Esophagus muscularis mucosa (tissue), 4 donors: ENCODE measurements around the gene DNAH7. TPM values are rescaled to one million over a fixed set of nuclear protein-coding genes. Genes with fewer than 3 reads are reported as not detected.

ENCODE experiments used
- DNase-seq: peaks from one replicate; pipeline ENCODE4 v3.0.0-alpha.2; 2017; ENCODE audit errors: extremely low spot score
- H3K27ac ChIP-seq, 4 donors: fragments of 200-600 bp; sonication (generic); replicated peaks in 1 of 4; 1 replicate in 3 of 4; 2 replicates in 1 of 4; pipeline ENCODE4 v1.5.1; 2016 to 2019; ENCODE audit warnings: mild to moderate bottlenecking in 1 of 4
- H3K27me3 ChIP-seq, 4 donors: fragments of 200-600 bp; sonication (generic); one replicate each; pipeline versions ENCODE4 v1.5.1 to v1.6.0; 2016 to 2019
- H3K36me3 ChIP-seq, 4 donors: fragments of 200-600 bp; sonication (generic); one replicate each; pipeline ENCODE4 v1.5.1; 2016 to 2019
- H3K4me1 ChIP-seq, 4 donors: fragments of 200-600 bp; sonication (generic); one replicate each; pipeline ENCODE4 v1.5.1; 2016 to 2019
- H3K4me3 ChIP-seq, 4 donors: fragments of 200-600 bp; sonication (generic); 1 replicate in 2 of 4; 2 replicates in 2 of 4; pipeline ENCODE4 v1.5.1; 2016 to 2019; ENCODE audit warnings: mild to moderate bottlenecking in 4 of 4, moderate library complexity in 1 of 4
- H3K9me3 ChIP-seq, 4 donors: fragments of 200-600 bp; sonication (generic); 1 replicate in 3 of 4; 2 replicates in 1 of 4; pipeline ENCODE4 v1.5.1; 2016 to 2019
- EP300 ChIP-seq: sonication (generic); formaldehyde crosslinking; IDR thresholded peaks from one replicate; pipeline ENCODE4 v1.6.1; 2017; ENCODE audit warnings: antibody characterized with exemption
- POLR2A ChIP-seq: fragments of 450-650 bp; IDR thresholded peaks from one replicate; pipeline ENCODE4 v1.6.1; 2017; ENCODE audit warnings: antibody characterized with exemption, moderate library complexity, mild to moderate bottlenecking, low read depth
- POLR2AphosphoS5 ChIP-seq, 2 donors: sonication (generic); formaldehyde crosslinking; IDR thresholded peaks; one replicate each; pipeline ENCODE4 v1.6.1; 2017; ENCODE audit warnings: antibody characterized with exemption in 2 of 2
- WGBS: methylation state at CpG from one replicate; pipeline ENCODE4 v1.1.5; 2018; 5-methylcytosine and 5-hydroxymethylcytosine counted together
- intact Hi-C: fragments of 100-400 bp; cut with DNase I; formaldehyde crosslinking; loops from one replicate; pipeline ENCODE4 v1.15.1; 2023
- total RNA-seq, 4 donors: library from RNA; depleted of rRNA; stranded (reverse); fragments of >200 nt; gene quantifications; one replicate each; pipeline versions ENCODE4 v1.1.0 to v1.2.1, GENCODE V29; 2016
- TF ChIP-seq, protein P1 (sequence below), 3 experiments: fragments of 200-600 bp in 2 of 3; fragments of 450-650 bp in 1 of 3; sonication (generic) in 2 of 3; IDR thresholded peaks; one replicate each; pipeline ENCODE4 v1.5.1; 2017 to 2019; ENCODE audit warnings: antibody characterized with exemption in 3 of 3, mild to moderate bottlenecking in 2 of 3, moderate library complexity in 1 of 3

DNAH7 gene
- total RNA-seq, 4 donors from 2014 or later = 0.39 to 0.98 (median 0.66) TPM

DNA sequence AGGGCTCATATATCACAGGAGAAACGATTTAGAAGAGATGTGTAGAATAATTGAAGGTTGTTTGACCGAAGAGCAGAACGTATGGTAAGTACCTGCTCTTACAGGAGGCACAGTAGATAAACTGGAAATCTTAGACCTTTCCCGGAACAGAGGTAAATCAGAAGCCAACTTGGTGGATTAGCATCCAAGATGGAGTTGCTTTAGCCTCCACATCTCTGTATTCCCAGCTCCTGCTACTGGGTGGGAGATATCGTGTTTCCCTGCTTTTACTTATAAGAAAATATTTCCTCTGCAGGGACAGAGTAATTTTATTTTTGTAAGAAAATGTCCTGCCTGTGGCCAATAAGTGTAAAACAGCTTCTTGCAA is 247.1 kb downstream of the DNAH7 start:
- no peak overlapping the region for H3K4me3 ChIP-seq

DNA sequence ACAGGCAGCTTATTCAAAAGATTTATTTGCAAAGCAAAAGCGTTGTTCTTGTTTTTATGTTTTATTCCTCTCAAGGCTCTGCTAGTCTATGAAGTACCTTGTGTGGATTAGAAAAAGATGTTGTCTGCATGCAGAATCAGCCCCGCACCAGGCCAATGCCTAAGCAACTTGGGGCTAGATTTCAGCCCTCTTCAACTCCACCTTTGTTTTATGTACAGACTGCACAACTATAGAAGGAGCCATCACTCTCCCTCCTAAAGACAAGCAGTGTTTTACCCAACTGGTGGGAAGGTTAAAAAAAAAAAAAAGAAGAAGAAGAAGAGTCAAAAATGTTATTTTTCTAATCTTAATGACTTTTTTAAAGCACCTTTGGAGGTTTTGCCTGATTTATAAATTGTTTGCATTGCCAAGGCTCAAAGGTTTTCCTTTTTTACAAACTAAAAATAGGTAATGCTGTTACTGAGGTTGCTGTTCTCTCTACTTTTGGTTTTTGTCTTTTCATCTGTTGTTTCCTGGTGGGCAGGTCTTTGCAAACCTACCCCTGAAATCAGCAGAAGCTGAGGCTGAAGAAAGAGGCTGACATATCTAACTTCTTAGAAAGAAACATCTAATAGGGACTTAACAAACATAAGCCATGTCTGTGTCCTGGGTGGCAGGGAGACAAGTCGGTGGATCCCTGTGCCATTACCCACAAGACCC is 247.6 kb downstream of the DNAH7 start:
- Histone ChIP-seq H3K36me3 (no peaks in the 10 kb centered on the region), H3K27me3 (no peaks in the 10 kb centered on the region), H3K9me3 (no peaks in the 10 kb centered on the region), H3K4me3 (no peak overlapping the region), H3K4me1 (no peaks in the 10 kb centered on the region), H3K27ac (no peak overlapping the region)
- DNase-seq = no peak
- TF ChIP-seq POLR2A = no peak
- 96% methylated on average over 3 of the region's 3 CpGs for WGBS
- intact Hi-C loops = no loop called here

More for the DNA sequence above, 247.1 kb downstream of the DNAH7 start:
- H3K4me1 ChIP-seq = no peaks in the 10 kb centered on the region
- H3K27me3 ChIP-seq = no peaks in the 10 kb centered on the region
- 87% methylated on average over 5 of the region's 5 CpGs for WGBS
- H3K27ac ChIP-seq = no peak overlapping the region
- no peaks in the 10 kb centered on the region for H3K9me3 ChIP-seq
- TF ChIP-seq EP300 = no peak
- TF ChIP-seq POLR2A = no peak
- TF ChIP-seq POLR2AphosphoS5 (IDR thresholded peaks at IDR 0.05) = no peak
- TF ChIP-seq, protein P1, sequence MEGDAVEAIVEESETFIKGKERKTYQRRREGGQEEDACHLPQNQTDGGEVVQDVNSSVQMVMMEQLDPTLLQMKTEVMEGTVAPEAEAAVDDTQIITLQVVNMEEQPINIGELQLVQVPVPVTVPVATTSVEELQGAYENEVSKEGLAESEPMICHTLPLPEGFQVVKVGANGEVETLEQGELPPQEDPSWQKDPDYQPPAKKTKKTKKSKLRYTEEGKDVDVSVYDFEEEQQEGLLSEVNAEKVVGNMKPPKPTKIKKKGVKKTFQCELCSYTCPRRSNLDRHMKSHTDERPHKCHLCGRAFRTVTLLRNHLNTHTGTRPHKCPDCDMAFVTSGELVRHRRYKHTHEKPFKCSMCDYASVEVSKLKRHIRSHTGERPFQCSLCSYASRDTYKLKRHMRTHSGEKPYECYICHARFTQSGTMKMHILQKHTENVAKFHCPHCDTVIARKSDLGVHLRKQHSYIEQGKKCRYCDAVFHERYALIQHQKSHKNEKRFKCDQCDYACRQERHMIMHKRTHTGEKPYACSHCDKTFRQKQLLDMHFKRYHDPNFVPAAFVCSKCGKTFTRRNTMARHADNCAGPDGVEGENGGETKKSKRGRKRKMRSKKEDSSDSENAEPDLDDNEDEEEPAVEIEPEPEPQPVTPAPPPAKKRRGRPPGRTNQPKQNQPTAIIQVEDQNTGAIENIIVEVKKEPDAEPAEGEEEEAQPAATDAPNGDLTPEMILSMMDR (IDR thresholded peaks at IDR 0.05) = no peak
- DNase-seq = no peak
- intact Hi-C loops = no loop called here
- H3K36me3 ChIP-seq = no peaks in the 10 kb centered on the region

DNA sequence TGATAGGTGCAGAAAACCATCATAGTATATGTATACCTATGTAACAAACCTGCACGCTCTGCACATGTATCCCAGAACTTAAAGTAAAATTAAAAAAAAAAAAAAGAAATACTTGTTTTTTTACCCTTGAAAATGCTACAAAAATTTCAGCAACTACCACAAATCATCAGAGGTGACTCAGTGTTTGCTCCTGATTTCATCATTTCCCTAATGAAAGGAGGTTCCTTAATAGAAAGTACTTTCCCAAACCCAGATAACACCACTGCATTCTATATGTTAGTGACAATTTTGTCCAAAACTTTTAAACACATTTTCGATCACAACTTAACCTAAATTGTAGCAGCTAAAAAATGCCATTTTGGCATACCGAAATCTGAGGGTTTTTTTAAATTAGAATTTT is 248.3 kb downstream of the DNAH7 start:
- Histone ChIP-seq H3K4me1 (no peaks in the 10 kb centered on the region), H3K9me3 (no peaks in the 10 kb centered on the region), H3K27ac (no peak overlapping the region), H3K4me3 (no peak overlapping the region), H3K36me3 (no peaks in the 10 kb centered on the region), H3K27me3 (no peaks in the 10 kb centered on the region)
- intact Hi-C loops = no loop called here
- no peak for TF ChIP-seq POLR2AphosphoS5 (IDR thresholded peaks at IDR 0.05)
- no peak for TF ChIP-seq POLR2A
- TF ChIP-seq EP300 = no peak
- no peak for DNase-seq
- WGBS = 93% methylated on average over 3 of the region's 3 CpGs

DNA sequence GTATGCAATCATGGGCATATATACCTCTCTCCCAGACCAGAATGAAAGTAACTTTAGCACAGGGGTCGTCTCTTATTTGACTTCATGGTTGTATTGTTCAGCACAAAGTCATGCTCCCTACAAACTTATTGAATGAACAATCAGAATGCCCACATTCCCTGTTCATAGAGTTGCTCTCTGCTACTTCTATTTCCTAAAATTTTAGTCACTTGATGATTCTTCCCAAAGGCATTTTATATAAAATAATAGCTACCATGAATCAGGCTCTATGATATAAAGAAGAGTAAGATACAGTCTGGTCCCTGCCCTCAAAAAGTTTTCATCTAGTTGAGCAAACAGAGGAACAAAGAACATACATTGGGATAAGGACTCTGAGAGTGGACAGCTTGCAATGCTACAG is 249.4 kb downstream of the DNAH7 start:
- intact Hi-C loops = no loop called here
- Histone ChIP-seq H3K27ac (no peak overlapping the region), H3K4me1 (no peaks in the 10 kb centered on the region), H3K36me3 (no peaks in the 10 kb centered on the region), H3K4me3 (no peak overlapping the region), H3K9me3 (no peaks in the 10 kb centered on the region), H3K27me3 (no peaks in the 10 kb centered on the region)
- TF ChIP-seq POLR2A = no peak
- TF ChIP-seq, protein P1 (IDR thresholded peaks at IDR 0.05) = no peak
- TF ChIP-seq POLR2AphosphoS5 (IDR thresholded peaks at IDR 0.05) = no peak
- no peak for TF ChIP-seq EP300
- no peak for DNase-seq
- WGBS = 81% methylated on average over 1 of the region's 1 CpG

DNA sequence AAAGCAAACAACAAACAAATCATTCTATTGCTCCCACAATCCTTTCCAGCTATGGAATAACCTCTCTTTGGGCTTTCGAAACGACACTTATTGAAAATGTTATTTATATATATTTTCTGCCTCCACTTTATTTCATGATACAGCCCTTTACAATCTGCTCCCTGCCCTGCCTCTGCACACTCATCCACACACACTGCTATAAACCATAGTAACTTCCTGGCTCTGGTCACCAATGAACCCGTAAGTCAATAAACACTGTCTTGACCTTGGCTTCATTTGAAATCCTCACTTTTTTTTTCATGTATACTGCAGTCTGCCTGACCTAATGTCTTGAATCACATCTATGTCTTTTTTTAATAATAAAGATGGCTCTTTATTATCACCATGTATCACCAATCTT is 250.1 kb downstream of the DNAH7 start:
- no peaks in the 10 kb centered on the region for H3K4me1 ChIP-seq
- no peaks in the 10 kb centered on the region for H3K9me3 ChIP-seq
- TF ChIP-seq, protein P1 (IDR thresholded peaks at IDR 0.05) = no peak
- TF ChIP-seq POLR2A (no peak), POLR2AphosphoS5 (IDR thresholded peaks at IDR 0.05) (no peak), EP300 (no peak)
- 72% methylated on average over 3 of the region's 3 CpGs for WGBS
- DNase-seq = no peak
- no peak overlapping the region for H3K27ac ChIP-seq
- H3K27me3 ChIP-seq = no peaks in the 10 kb centered on the region
- intact Hi-C loops = no loop called here
- no peak overlapping the region for H3K4me3 ChIP-seq
- H3K36me3 ChIP-seq = no peaks in the 10 kb centered on the region

DNA sequence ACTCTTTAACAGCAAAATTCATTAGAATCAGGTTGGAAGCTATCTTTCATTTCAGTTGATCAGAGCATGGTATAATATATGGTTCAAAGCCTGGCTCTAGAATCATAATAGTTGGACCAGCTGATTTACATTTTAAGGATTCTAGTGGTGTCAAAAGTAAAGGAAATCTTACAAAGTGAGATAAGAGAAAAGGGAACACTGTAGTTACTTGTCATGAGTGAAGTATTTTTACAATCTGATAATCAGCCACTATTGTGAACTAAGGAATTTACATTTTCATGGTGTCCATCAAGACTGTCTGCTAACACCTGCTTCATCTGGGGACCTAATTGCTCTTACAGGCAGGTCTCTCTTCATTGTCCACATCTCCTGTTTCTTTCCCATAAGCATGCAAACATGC is 250.5 kb downstream of the DNAH7 start:
- intact Hi-C loops = no loop called here
- no peak overlapping the region for H3K4me3 ChIP-seq

More for the DNA sequence above, 250.5 kb downstream of the DNAH7 start:
- TF ChIP-seq, protein P1 (IDR thresholded peaks at IDR 0.05) = no peak
- no peak for TF ChIP-seq POLR2AphosphoS5 (IDR thresholded peaks at IDR 0.05)
- TF ChIP-seq POLR2A = no peak
- no peak for TF ChIP-seq EP300
- no peak overlapping the region for H3K27ac ChIP-seq
- H3K27me3 ChIP-seq = no peaks in the 10 kb centered on the region
- no peaks in the 10 kb centered on the region for H3K9me3 ChIP-seq
- no peak for DNase-seq
- H3K4me1 ChIP-seq = no peaks in the 10 kb centered on the region
- H3K36me3 ChIP-seq = no peaks in the 10 kb centered on the region
